SH-SY5Y (cell line): ENCODE measurements around the gene PCNT.

Experiments used
- GATA2 ChIP-seq: IDR thresholded peaks from 2 replicates; pipeline ENCODE4 v1.6.1; 2011; ENCODE audit warnings: mild to moderate bottlenecking, low read depth, low read length
- GATA3 ChIP-seq: IDR thresholded peaks from 2 replicates; pipeline ENCODE4 v1.6.1; 2011; ENCODE audit warnings: low read depth, mild to moderate bottlenecking, low read length, moderate library complexity

DNA sequence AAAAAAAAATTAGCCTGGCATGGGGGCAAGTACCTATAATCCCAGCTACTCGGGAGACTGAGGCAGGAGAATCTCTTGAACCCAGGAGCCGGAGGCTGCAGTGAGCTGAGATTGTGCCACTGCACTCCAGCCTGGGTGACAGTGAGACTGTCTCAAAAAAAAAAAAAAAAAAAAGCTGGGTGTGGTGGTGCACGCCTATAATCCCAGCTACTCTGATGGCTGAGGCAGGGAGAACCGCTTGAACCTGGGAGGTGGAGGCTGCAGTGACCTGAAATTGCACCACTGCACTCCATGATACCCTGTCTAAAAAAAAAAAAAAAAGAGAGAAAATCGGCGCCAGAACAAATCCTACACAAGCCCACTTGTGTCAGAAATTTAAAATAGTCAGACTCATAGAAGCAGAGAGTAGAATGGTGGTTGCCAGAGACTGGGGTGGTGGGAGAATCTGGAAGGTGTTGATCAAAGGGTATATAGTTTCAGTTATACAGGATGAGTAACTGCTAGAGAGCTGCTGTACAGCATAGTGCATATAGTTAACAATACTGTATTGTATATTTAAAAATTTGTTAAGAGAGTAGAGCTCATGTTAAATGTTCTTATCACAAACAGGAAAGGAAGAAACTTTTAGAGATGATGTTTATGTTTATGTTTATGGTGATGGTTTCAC lies 144.3 kb downstream of the PCNT start:
- TF ChIP-seq GATA2 (no peak), GATA3 (no peak)
